ENCODE measurements around the gene EVC2. TPM values are rescaled to one million over a fixed set of nuclear protein-coding genes. Genes with fewer than 3 reads are reported as not detected.
A peak's percentile ranks its signal among the peaks of the same experiment; 100 is the strongest.

The EVC2 gene
- total and polyA plus RNA-seq, 2 donors (not counting 1 experiment from before 2014, with no cell fraction given) = 1.1 TPM; not detected in 1

GRCh38 chr4:5712517-5712916 is 4.2 kb upstream of the EVC2 start:
- no peak for TF ChIP-seq EZH2 (IDR thresholded peaks at IDR 0.05; ENCODE audit: borderline replicate concordance, insufficient read depth, low read depth, low read length, poor library complexity, severe bottlenecking)
- no peak for TF ChIP-seq CTCF (IDR thresholded peaks at IDR 0.05)
- peaks cover 11% of the 10 kb centered on the region for H3K4me1 Mint-ChIP-seq
- Histone ChIP-seq H3K27ac (ENCODE audit: low read length in 2 of 2) (no peak overlapping the region), H3K4me3 (ENCODE audit: control extremely low read depth in 1 of 5, extremely low read depth in 1 of 5, insufficient read depth in 1 of 5, low read depth in 2 of 5, low read length in 4 of 5) (no peak overlapping the region), H4K20me1 (ENCODE audit: control insufficient read depth, insufficient read depth, low read length, poor library complexity, severe bottlenecking) (no peaks in the 10 kb centered on the region), H3K9me3 (ENCODE audit: control extremely low read depth in 1 of 3, control insufficient read depth in 2 of 3, insufficient read depth in 1 of 3, low read length in 2 of 3) (peaks cover 0 to 28% (median 0%) of the 10 kb centered on the region in 3 donors), H3K36me3 (replicated peaks in 1 of 2; ENCODE audit: control extremely low read depth in 1 of 2, control insufficient read depth in 1 of 2, extremely low read depth in 1 of 2, insufficient read depth in 2 of 2, low read length in 1 of 2) (no peaks in the 10 kb centered on the region), H3K4me1 (ENCODE audit: control insufficient read depth in 2 of 2, insufficient read depth in 2 of 2, low read length in 2 of 2) (peaks cover 0 to 14% of the 10 kb centered on the region in 2 donors), H3K4me2 (replicated peaks; ENCODE audit: low read depth, low read length, poor library complexity, severe bottlenecking) (no peak overlapping the region), H3K79me2 (ENCODE audit: control insufficient read depth, insufficient read depth, low read length) (no peaks in the 10 kb centered on the region), H3K9ac (ENCODE audit: low read length) (no peak overlapping the region), H3K27me3 (replicated peaks in 1 of 4; ENCODE audit: control extremely low read depth in 1 of 4, control insufficient read depth in 3 of 4, insufficient read depth in 4 of 4, low read length in 3 of 4) (peaks cover 0 to 26% (median 4%) of the 10 kb centered on the region in 4 experiments), H2AFZ (ENCODE audit: insufficient read depth, low read depth, low read length, poor library complexity, severe bottlenecking) (no peak overlapping the region)
- ATAC-seq (ENCODE audit: low read depth) (no peak), DNase-seq (no peak)
- H3K27ac Mint-ChIP-seq = no peak overlapping the region
- H3K9me3 Mint-ChIP-seq (ENCODE audit: insufficient read depth) = peaks cover 3% of the 10 kb centered on the region
- 88% methylated on average over 7 of the region's 7 CpGs for WGBS (ENCODE audit: insufficient coverage)
- intact Hi-C loops (cut with micrococcal nuclease) = no loop called here
- CTCF ChIA-PET = no interaction called here
- H3K27me3 Mint-ChIP-seq = peaks cover 26% of the 10 kb centered on the region
- peak overlapping the region; percentile 8 for H3K4me3 Mint-ChIP-seq
- POLR2A ChIA-PET = no interaction called here

- H3K36me3 ChIP-seq (replicated peaks in 1 of 2; ENCODE audit: control extremely low read depth in 1 of 2, control insufficient read depth in 1 of 2, extremely low read depth in 1 of 2, insufficient read depth in 2 of 2, low read length in 1 of 2) = no peaks in the 10 kb centered on the region
- peaks cover 0 to 35% (median 5%) of the 10 kb centered on the region in 4 experiments for H3K27me3 ChIP-seq (replicated peaks in 1 of 4; ENCODE audit: control extremely low read depth in 1 of 4, control insufficient read depth in 3 of 4, insufficient read depth in 4 of 4, low read length in 3 of 4)
- DNase-seq (no peak), ATAC-seq (ENCODE audit: low read depth) (no peak)
- H4K20me1 ChIP-seq (ENCODE audit: control insufficient read depth, insufficient read depth, low read length, poor library complexity, severe bottlenecking) = no peaks in the 10 kb centered on the region
- no peak overlapping the region for H3K4me2 ChIP-seq (replicated peaks; ENCODE audit: low read depth, low read length, poor library complexity, severe bottlenecking)
- ChIA-PET CTCF (no interaction called here), POLR2A (no interaction called here)
- no peak overlapping the region for H3K27ac Mint-ChIP-seq
- peaks cover 3% of the 10 kb centered on the region for H3K9me3 Mint-ChIP-seq (ENCODE audit: insufficient read depth)
- intact Hi-C loops (cut with micrococcal nuclease) = no loop called here
- TF ChIP-seq CTCF (IDR thresholded peaks at IDR 0.05) (no peak), EZH2 (IDR thresholded peaks at IDR 0.05; ENCODE audit: borderline replicate concordance, insufficient read depth, low read depth, low read length, poor library complexity, severe bottlenecking) (no peak)
- peak overlapping the region; percentile 56 for H3K4me3 Mint-ChIP-seq
- peaks cover 0 to 35% (median 0%) of the 10 kb centered on the region in 3 donors for H3K9me3 ChIP-seq (ENCODE audit: control extremely low read depth in 1 of 3, control insufficient read depth in 2 of 3, insufficient read depth in 1 of 3, low read length in 2 of 3)
- H3K27ac ChIP-seq (ENCODE audit: low read length in 2 of 2) = no peak overlapping the region
- WGBS (ENCODE audit: insufficient coverage) = 21% methylated on average over 50 of the region's 52 CpGs
- H3K4me1 ChIP-seq (ENCODE audit: control insufficient read depth in 2 of 2, insufficient read depth in 2 of 2, low read length in 2 of 2) = peaks cover 0 to 17% of the 10 kb centered on the region in 2 donors
- H3K79me2 ChIP-seq (ENCODE audit: control insufficient read depth, insufficient read depth, low read length) = no peaks in the 10 kb centered on the region
- H2AFZ ChIP-seq (ENCODE audit: insufficient read depth, low read depth, low read length, poor library complexity, severe bottlenecking) = no peak overlapping the region
- H3K4me1 Mint-ChIP-seq = peaks cover 18% of the 10 kb centered on the region
- no peak overlapping the region for H3K4me3 ChIP-seq (ENCODE audit: control extremely low read depth in 1 of 5, extremely low read depth in 1 of 5, insufficient read depth in 1 of 5, low read depth in 2 of 5, low read length in 4 of 5)
- H3K9ac ChIP-seq (ENCODE audit: low read length) = no peak overlapping the region
- peaks cover 35% of the 10 kb centered on the region for H3K27me3 Mint-ChIP-seq
These were observed 3.3 kb upstream of the EVC2 start for GRCh38 chr4:5711479-5712184.
